GM19099 (cell line): ENCODE measurements around the gene SECTM1.

Experiments used
- POLR2A ChIP-seq: IDR thresholded peaks from 3 replicates; pipeline ENCODE4 v1.6.1; 2011; ENCODE audit warnings: low read depth; ENCODE audit not compliant: insufficient read length; ENCODE audit errors: extremely low read depth

SECTM1 gene

GRCh38 chr17:82323514-82324234 is 9.9 kb downstream of the SECTM1 start:
- TF ChIP-seq POLR2A: no peak

- TF ChIP-seq POLR2A: no peak
Measured at GRCh38 chr17:82322526-82323453, 10.8 kb downstream of the SECTM1 start.

GRCh38 chr17:82321947-82322466 is 11.6 kb downstream of the SECTM1 start:
- TF ChIP-seq POLR2A: no peak

- no peak for TF ChIP-seq POLR2A
Measured at GRCh38 chr17:82320956-82321927, 12.3 kb downstream of the SECTM1 start.

- TF ChIP-seq POLR2A: no peak
Measured at GRCh38 chr17:82320140-82320840, 13.3 kb downstream of the SECTM1 start.

GRCh38 chr17:82319619-82320062 is 13.9 kb downstream of the SECTM1 start:
- TF ChIP-seq POLR2A: no peak

- TF ChIP-seq POLR2A: no peak
Measured at GRCh38 chr17:82318772-82319606, 14.6 kb downstream of the SECTM1 start.

GRCh38 chr17:82318169-82318498 is 15.4 kb downstream of the SECTM1 start:
- TF ChIP-seq POLR2A: no peak

- no peak for TF ChIP-seq POLR2A
Measured at GRCh38 chr17:82317394-82318168, 16.0 kb downstream of the SECTM1 start, which contains the start of gene CD7. CD7 (minus strand) TSS chr17:82317608; CDS start chr17:82317495, 113 bp downstream.

- no peak for TF ChIP-seq POLR2A
Measured at GRCh38 chr17:82316651-82317393, 16.7 kb downstream of the SECTM1 start.

GRCh38 chr17:82315703-82316358 is 17.7 kb downstream of the SECTM1 start:
- no peak for TF ChIP-seq POLR2A
